Lower leg skin (tissue), 3 donors: ENCODE measurements around the gene TBC1D22A.

Experiments used
- CTCF ChIP-seq, 3 donors: fragments of 450-650 bp; IDR thresholded peaks; one replicate each; pipeline ENCODE4 v1.5.1; 2016; ENCODE audit warnings: antibody characterized with exemption in 3 of 3, mild to moderate bottlenecking in 3 of 3, moderate library complexity in 2 of 3
- POLR2A ChIP-seq, 2 donors: fragments of 450-650 bp; IDR thresholded peaks; one replicate each; pipeline ENCODE4 v1.6.1; 2016 to 2017; ENCODE audit warnings: antibody characterized with exemption in 2 of 2, mild to moderate bottlenecking in 1 of 2, moderate library complexity in 1 of 2

GRCh38 chr22:46946383-46946962, 184.0 kb downstream of the TBC1D22A start:
- TF ChIP-seq POLR2A (IDR thresholded peaks at IDR 0.05) (no peak), CTCF (IDR thresholded peaks at IDR 0.05) (no peak)
